ENCODE results near the gene PTPRN2.

The PTPRN2 gene

DNA sequence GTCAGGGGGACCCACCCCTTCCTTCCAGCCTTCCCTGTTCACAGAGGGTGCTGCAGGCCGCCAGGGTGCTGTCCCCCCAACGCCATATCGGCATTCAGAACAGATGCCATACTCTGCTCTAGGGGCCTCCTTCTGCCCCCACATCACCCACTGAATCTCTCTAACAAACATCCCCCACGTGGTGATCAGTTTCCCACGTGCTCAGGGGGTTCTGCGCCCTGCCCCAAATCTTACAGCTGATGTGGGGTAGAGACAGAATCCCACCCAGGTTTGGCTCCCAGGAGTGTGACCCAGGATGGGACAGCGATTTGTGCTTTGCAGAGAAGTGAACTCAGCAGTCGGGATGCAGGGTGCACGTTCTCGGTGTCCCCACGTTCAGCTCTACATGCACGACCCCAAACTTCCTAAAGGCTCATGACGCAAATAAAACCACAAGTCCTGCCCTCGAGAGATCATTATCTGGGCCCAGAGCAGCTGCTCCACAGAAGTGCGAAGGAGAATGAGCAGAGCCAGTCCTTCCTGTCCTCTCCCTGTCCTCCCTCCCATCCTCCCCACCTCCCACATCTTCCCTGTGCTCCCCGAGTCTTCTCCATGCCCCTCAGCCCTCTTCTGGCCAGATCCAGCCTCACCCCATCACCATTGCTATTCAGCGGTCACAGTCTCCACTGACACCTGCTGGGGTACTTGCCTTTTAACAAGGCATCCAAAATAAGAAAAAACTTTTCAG, 827.5 kb downstream of the PTPRN2 start:
- TF ChIP-seq, protein P1, sequence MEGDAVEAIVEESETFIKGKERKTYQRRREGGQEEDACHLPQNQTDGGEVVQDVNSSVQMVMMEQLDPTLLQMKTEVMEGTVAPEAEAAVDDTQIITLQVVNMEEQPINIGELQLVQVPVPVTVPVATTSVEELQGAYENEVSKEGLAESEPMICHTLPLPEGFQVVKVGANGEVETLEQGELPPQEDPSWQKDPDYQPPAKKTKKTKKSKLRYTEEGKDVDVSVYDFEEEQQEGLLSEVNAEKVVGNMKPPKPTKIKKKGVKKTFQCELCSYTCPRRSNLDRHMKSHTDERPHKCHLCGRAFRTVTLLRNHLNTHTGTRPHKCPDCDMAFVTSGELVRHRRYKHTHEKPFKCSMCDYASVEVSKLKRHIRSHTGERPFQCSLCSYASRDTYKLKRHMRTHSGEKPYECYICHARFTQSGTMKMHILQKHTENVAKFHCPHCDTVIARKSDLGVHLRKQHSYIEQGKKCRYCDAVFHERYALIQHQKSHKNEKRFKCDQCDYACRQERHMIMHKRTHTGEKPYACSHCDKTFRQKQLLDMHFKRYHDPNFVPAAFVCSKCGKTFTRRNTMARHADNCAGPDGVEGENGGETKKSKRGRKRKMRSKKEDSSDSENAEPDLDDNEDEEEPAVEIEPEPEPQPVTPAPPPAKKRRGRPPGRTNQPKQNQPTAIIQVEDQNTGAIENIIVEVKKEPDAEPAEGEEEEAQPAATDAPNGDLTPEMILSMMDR (IDR thresholded peaks at IDR 0.05; ENCODE audit: borderline replicate concordance, insufficient read depth, low read depth, low read length): no peak
- no peak overlapping the region for H3K4me3 ChIP-seq (ENCODE audit: low read depth, low read length)

DNA sequence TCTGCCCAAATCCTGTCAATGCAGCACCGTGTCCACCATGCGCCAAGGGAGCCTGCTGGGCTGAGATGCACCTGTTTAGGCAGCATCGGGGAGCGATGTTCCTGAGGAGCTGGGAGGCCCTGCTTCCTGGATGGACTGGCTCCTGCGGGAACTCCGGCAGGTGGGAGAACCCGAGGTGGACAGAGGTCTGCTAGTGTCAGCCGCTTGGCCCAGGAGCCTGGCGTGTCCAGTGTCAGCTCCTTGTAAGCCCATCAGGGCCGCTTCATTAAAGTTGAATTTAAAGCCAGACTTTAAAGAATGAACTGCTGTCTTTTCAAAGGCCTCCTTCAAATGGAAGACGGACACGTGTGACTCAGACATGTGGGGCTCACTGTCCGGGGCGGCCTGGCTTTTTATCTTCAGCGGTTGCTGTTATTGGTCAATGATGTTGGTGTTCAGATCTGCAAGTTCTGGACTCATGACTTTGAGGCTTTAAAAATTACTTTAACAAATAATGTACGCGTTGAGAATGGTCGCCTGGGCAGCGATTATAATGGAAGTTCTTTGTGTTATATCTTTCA, 828.3 kb downstream of the PTPRN2 start:
- TF ChIP-seq, protein P1 (IDR thresholded peaks at IDR 0.05; ENCODE audit: borderline replicate concordance, insufficient read depth, low read depth, low read length): no peak
- H3K4me3 ChIP-seq (ENCODE audit: low read depth, low read length): no peak overlapping the region

DNA sequence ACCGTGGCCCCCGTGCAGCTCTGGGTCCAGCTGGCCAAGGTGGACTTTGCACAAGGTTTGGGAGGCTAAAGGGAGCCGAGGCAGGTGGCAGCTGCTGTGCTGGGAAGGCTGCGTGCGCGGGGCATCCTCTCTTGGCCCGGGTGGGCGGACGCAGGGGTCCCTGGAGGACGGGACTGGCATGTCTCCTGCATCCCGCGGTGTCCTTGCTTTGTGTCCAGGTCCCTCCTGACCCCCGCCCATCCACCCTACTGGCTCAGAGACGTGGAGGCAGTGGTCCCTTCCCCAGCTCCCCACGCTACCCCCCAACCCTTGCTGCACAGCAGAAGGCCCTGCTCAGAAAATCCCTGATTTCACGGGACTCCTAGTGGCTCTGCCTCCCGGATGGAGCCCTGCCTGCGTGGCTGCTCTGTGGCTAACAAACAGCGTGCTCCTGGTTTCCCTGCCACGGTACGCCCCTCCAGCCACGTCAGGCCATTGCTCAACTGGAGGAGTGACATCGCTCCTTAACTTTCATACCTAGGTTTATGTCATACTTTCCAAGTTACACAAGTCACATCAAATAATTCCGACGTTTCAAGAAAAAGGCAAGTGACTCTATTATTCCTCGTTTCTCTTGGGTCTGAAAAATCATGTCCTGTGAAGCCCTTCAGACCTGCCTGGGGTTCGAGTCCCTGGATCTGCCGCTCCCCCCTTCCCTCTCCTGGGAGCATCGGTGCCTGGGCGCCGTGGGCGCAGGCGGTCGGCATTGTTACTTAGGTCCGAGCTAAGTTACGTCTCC, 829.0 kb downstream of the PTPRN2 start:
- H3K4me3 ChIP-seq (ENCODE audit: low read depth, low read length): no peak overlapping the region
- TF ChIP-seq, protein P1 (IDR thresholded peaks at IDR 0.05; ENCODE audit: borderline replicate concordance, insufficient read depth, low read depth, low read length): no peak

DNA sequence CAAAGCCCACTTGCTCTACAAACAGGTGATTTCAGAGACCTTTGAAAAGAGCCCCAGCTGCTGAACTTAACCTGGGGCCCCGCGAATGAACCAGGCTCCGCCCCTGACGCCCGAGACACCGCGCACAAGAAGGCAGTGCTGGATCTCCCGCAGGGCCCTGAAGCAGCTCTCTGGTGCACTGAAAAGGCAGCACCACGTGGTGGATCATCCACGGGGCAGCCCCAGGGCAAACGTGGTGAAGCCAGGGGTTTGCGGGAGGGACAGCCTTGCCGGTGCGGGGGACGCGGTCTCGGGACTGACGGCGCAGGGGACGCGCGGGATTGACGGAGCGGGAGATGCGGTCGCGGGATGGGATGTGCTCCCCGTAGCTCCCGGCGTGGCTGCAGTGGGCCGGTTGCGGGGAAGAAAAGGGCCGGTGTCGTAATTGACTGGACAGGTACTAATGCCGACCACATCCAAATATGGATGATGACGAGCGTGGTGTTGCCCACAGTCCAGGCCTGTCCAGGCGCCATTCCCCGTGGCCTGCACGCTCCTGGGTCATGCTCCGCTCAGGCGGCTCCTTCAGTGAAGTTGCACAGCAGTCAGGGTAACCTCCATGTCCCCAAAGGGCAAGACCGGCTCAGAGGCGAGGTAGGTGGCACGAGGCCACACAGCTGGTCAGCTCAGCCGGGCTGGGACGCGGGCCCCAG, 829.7 kb downstream of the PTPRN2 start:
- TF ChIP-seq, protein P1 (IDR thresholded peaks at IDR 0.05; ENCODE audit: borderline replicate concordance, insufficient read depth, low read depth, low read length): no peak
- H3K4me3 ChIP-seq (ENCODE audit: low read depth, low read length): no peak overlapping the region

DNA sequence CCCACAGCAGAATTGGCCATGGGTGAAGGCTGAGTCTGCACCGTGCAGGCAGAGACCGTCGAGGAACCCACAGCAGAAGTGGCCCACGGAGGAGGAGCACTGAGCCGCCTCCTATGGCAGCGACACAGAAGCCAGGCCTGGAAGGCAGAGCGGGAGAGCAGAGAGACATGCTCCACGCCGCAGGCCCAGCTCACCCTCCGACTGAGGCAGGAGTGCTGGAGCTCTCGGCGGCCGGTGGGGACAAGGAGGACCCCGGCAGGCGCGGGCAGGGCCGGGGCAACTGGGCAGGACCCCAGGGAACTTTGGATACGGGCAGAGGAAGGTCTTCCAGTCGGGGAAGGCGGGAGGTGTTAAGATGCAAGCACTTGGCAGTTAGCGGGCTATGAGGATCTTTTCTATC, 830.4 kb downstream of the PTPRN2 start:
- TF ChIP-seq, protein P1 (IDR thresholded peaks at IDR 0.05; ENCODE audit: borderline replicate concordance, insufficient read depth, low read depth, low read length): no peak
- no peak overlapping the region for H3K4me3 ChIP-seq (ENCODE audit: low read depth, low read length)

DNA sequence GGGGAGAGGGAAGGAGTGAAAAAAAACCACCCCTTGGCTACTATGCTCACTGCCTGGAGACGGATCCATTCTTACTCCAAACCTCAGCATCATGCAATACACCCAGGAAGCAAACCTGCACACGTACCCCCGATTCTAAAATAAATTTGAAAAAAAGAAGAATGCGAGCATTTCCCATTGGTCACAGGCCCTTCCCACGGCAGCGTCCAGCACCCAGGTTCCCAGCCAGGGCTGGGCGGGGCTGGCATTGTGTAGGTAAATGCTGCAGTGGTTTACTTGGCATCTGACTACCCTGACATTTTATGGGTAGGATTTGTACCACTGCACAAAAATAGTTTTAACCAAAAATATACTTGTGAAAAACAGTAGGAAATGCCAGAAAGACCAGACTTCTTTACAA, 831.9 kb downstream of the PTPRN2 start:
- H3K4me3 ChIP-seq (ENCODE audit: low read depth, low read length): no peak overlapping the region
- TF ChIP-seq, protein P1 (IDR thresholded peaks at IDR 0.05; ENCODE audit: borderline replicate concordance, insufficient read depth, low read depth, low read length): no peak
